GF-D8 (cell line): ENCODE data around the gene LTBP1.

Experiments used
- DNase-seq: peaks from one replicate; lab custom pipeline; 2025; lab: John Stamatoyannopoulos, UW

The LTBP1 gene

GRCh38 chr2:33013684-33014110 is 66.9 kb downstream of the LTBP1 start:
- DNase-seq, result no peak

- DNase-seq, result no peak
These were observed 67.5 kb downstream of the LTBP1 start for GRCh38 chr2:33014268-33014667.

GRCh38 chr2:33015421-33016142 is 68.8 kb downstream of the LTBP1 start:
- DNase-seq, result no peak

GRCh38 chr2:33018271-33018670 is 71.5 kb downstream of the LTBP1 start:
- no peak for DNase-seq

GRCh38 chr2:33019796-33020195 is 73.0 kb downstream of the LTBP1 start:
- no peak for DNase-seq

- DNase-seq, result no peak
These were observed 74.1 kb downstream of the LTBP1 start for GRCh38 chr2:33020883-33021282.

GRCh38 chr2:33021542-33022227 is 74.9 kb downstream of the LTBP1 start:
- no peak for DNase-seq

GRCh38 chr2:33022395-33022985 is 75.7 kb downstream of the LTBP1 start:
- no peak for DNase-seq

GRCh38 chr2:33022989-33023727 is 76.4 kb downstream of the LTBP1 start:
- DNase-seq, result no peak

GRCh38 chr2:33023728-33024500 is 77.2 kb downstream of the LTBP1 start:
- no peak for DNase-seq

- no peak for DNase-seq
These were observed 78.0 kb downstream of the LTBP1 start for GRCh38 chr2:33024758-33025157.

GRCh38 chr2:33029459-33029858 is 82.7 kb downstream of the LTBP1 start:
- DNase-seq, result no peak

- DNase-seq, result no peak
These were observed 83.2 kb downstream of the LTBP1 start for GRCh38 chr2:33029926-33030325.

GRCh38 chr2:33030326-33030725 is 83.6 kb downstream of the LTBP1 start:
- no peak for DNase-seq

GRCh38 chr2:33032245-33032644 is 85.5 kb downstream of the LTBP1 start:
- no peak for DNase-seq

- no peak for DNase-seq
These were observed 86.9 kb downstream of the LTBP1 start for GRCh38 chr2:33033606-33034081.

- DNase-seq, result no peak
These were observed 88.0 kb downstream of the LTBP1 start for GRCh38 chr2:33034784-33035183.

GRCh38 chr2:33038230-33038629 is 91.5 kb downstream of the LTBP1 start:
- DNase-seq, result no peak

- DNase-seq, result no peak
These were observed 92.0 kb downstream of the LTBP1 start for GRCh38 chr2:33038799-33039198.

- no peak for DNase-seq
These were observed 93.8 kb downstream of the LTBP1 start for GRCh38 chr2:33040541-33040940.

- no peak for DNase-seq
These were observed 95.5 kb downstream of the LTBP1 start for GRCh38 chr2:33042265-33042664.

GRCh38 chr2:33042819-33043218 is 96.1 kb downstream of the LTBP1 start:
- DNase-seq, result no peak
